ENCODE results near the gene FEZ2.

The FEZ2 gene

DNA sequence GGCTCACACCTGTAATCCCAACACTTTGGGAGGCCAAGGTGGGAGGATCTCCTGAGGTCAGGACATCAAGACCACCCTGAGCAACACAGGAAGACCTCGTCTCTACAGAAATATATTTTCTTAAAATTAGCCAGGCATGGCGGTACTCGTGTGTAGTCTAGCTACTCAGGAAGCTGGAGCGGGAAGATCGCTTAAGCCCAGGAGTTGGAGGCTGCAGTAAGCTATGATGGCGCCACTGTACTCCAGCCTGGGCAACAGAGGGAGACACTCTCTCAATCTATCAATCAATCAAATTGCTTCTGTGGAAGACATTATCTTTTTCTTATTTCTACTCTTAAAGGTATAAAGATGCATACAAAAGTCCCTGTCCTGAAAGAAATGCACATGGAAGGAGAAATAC is 11.3 kb downstream of the FEZ2 start:
- H3K4me1 ChIP-seq (ENCODE audit: insufficient read depth, low read length): no peaks in the 10 kb centered on the region
- H3K27ac ChIP-seq (ENCODE audit: low read depth, low read length): no peak overlapping the region
- H3K9me3 ChIP-seq (ENCODE audit: low read length): no peaks in the 10 kb centered on the region
- peaks cover 7% of the 10 kb centered on the region for H3K36me3 ChIP-seq (ENCODE audit: insufficient read depth, low read length)
- H3K4me3 ChIP-seq (ENCODE audit: low read depth in 1 of 2, low read length in 2 of 2): no peak overlapping the region
- H3K27me3 ChIP-seq (ENCODE audit: control insufficient read depth in 1 of 2, insufficient read depth in 2 of 2, low read length in 2 of 2): no peaks in the 10 kb centered on the region
- H3K9ac ChIP-seq (ENCODE audit: low read length): no peak overlapping the region

DNA sequence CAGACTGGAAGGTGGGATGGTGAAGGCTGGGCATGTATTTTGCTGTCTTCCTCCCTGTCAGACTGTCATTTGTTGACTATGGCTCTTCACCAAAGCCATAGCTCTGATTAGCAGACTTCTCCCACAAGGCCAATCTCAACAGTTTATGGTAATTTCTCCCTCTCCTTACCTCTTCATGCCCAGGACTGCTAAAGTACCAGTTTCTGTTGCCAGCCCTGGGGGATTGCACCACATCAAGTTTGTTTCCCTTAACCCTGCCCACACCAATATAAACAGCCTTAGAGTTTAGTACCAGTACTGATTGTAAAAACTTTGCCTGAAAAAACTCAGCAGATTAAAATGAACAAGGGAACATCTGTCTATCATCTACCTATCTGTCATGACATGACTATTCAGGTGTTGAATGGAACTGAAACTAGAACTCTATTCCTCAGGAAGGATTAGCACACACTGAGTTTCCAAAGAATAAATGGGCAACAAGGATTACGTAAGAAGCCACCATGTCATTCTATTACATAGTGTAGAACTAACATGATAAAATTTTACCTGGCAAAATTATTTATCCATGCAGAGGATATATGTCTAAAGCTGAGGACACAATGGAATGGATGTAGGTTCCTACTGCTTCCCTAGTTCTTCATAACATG is 13.7 kb downstream of the FEZ2 start:
- no peaks in the 10 kb centered on the region for H3K4me1 ChIP-seq (ENCODE audit: insufficient read depth, low read length)
- no peaks in the 10 kb centered on the region for H3K9me3 ChIP-seq (ENCODE audit: low read length)
- H3K36me3 ChIP-seq (ENCODE audit: insufficient read depth, low read length): peaks cover 17% of the 10 kb centered on the region
- H3K27ac ChIP-seq (ENCODE audit: low read depth, low read length): no peak overlapping the region
- H3K9ac ChIP-seq (ENCODE audit: low read length): no peak overlapping the region
- no peaks in the 10 kb centered on the region for H3K27me3 ChIP-seq (ENCODE audit: control insufficient read depth in 1 of 2, insufficient read depth in 2 of 2, low read length in 2 of 2)
- H3K4me3 ChIP-seq (ENCODE audit: low read depth in 1 of 2, low read length in 2 of 2): no peak overlapping the region

DNA sequence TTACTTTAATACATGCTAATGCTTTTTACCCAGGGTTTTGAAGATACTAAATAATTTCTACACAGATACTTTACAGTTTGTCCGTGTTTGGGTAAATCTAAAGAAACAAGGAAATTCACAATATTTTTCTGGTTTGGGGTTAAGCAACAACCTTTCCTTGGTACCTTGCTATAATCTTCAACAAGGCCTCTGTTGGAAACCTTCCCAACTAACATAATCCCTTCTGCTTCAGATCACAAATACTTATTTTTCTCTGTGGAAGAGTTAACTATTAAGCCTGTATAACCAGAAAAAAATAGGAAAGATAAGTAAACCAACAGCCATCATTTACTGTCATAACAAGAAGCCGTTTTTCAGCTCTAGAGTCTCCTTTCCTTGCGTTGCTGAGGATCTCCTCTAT is 15.0 kb downstream of the FEZ2 start:
- H3K9me3 ChIP-seq (ENCODE audit: low read length): no peaks in the 10 kb centered on the region
- H3K4me1 ChIP-seq (ENCODE audit: insufficient read depth, low read length): no peaks in the 10 kb centered on the region
- H3K4me3 ChIP-seq (ENCODE audit: low read depth in 1 of 2, low read length in 2 of 2): no peak overlapping the region
- no peak overlapping the region for H3K27ac ChIP-seq (ENCODE audit: low read depth, low read length)
- no peak overlapping the region for H3K9ac ChIP-seq (ENCODE audit: low read length)
- H3K27me3 ChIP-seq (ENCODE audit: control insufficient read depth in 1 of 2, insufficient read depth in 2 of 2, low read length in 2 of 2): no peaks in the 10 kb centered on the region
- peaks cover 29% of the 10 kb centered on the region for H3K36me3 ChIP-seq (ENCODE audit: insufficient read depth, low read length)

DNA sequence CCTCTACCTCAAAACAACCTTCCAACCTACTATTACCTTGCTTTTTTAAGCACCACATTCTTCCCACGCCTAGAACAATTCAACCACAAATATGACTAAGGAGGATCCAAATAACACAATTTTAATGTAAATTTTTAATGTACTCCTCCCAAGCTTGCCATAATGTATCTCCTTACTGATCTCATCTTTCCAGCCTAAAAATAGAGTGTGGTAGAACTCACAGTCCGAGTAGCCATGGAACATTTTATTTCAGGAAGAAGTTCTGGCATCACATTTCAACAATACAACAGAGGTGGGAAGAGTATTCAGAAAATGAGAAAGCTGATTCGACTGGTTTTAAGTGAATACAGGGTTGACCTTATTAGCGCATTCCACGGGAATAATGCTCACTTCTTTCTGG is 15.4 kb downstream of the FEZ2 start:
- H3K4me1 ChIP-seq (ENCODE audit: insufficient read depth, low read length): no peaks in the 10 kb centered on the region
- H3K36me3 ChIP-seq (ENCODE audit: insufficient read depth, low read length): peaks cover 33% of the 10 kb centered on the region
- no peaks in the 10 kb centered on the region for H3K27me3 ChIP-seq (ENCODE audit: control insufficient read depth in 1 of 2, insufficient read depth in 2 of 2, low read length in 2 of 2)
- H3K27ac ChIP-seq (ENCODE audit: low read depth, low read length): no peak overlapping the region
- H3K9ac ChIP-seq (ENCODE audit: low read length): no peak overlapping the region
- H3K9me3 ChIP-seq (ENCODE audit: low read length): no peaks in the 10 kb centered on the region
- no peak overlapping the region for H3K4me3 ChIP-seq (ENCODE audit: low read depth in 1 of 2, low read length in 2 of 2)

DNA sequence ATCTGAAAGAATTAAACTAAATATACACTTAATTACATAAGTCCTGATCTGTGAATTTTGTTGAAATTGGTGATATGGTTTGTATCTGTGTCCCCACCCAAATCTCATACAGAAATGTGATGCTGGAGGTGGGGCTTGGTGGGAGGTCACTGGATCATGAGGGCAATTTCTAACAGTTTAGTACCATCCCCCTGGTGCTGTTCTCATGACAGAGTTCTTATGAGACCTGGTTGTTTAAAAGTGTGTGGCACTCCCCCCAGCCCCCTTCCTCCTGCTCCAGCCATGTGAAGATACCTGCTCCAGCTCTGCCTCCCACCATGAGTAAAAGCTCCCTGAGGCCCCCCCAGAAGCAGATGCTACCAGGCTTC is 18.7 kb downstream of the FEZ2 start:
- Histone ChIP-seq H3K4me1 (ENCODE audit: insufficient read depth, low read length) (no peaks in the 10 kb centered on the region), H3K27me3 (ENCODE audit: control insufficient read depth in 1 of 2, insufficient read depth in 2 of 2, low read length in 2 of 2) (no peaks in the 10 kb centered on the region), H3K36me3 (ENCODE audit: insufficient read depth, low read length) (peaks cover 42% of the 10 kb centered on the region), H3K27ac (ENCODE audit: low read depth, low read length) (no peak overlapping the region), H3K4me3 (ENCODE audit: low read depth in 1 of 2, low read length in 2 of 2) (no peak overlapping the region), H3K9ac (ENCODE audit: low read length) (no peak overlapping the region), H3K9me3 (ENCODE audit: low read length) (no peaks in the 10 kb centered on the region)

DNA sequence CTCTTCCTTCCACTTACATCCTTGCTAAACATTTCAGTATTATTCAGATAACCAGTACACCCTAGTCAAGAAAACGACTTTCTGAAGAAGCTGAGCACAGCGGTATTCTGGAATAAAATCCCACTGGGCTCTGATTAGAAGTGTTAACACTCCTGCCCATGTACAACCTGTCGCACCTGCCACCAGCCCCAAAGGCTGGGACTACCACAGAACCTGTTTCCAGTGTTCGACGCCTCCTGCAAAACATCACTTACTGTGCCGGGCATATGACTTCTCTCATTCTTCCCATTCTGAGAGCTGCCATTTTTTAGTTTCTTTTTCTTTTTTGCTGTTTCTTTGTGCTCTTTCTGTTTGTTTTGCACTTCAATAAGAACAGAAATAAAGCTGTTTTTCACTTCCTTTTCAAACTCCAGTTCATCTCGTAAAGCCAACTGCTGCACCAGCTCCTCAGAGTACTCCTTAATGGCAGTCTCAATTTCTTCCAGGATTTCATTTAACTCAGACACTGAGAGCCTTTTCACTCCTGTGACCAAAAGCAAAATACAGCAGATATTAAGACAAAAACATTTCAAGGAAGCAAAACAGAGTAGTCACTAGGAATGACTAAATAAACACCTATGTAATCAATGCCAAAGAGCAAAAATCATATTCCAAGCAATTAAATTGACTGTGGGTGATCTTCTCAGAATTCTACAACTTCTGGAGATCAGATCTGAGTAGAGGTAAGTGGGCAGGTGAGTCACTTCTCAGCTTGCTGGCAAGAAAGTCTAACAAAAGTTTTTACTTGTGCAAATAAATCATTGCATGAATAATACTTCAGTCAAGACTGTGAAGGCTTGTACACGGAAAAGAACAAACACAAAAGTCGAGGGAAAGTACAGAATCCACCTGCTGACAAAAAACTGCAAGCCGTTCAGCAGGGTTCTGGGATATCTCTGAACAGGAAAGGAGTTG is 19.3 kb downstream of the FEZ2 start:
- H3K4me1 ChIP-seq (ENCODE audit: insufficient read depth, low read length): no peaks in the 10 kb centered on the region
- H3K9me3 ChIP-seq (ENCODE audit: low read length): no peaks in the 10 kb centered on the region
- H3K27me3 ChIP-seq (ENCODE audit: control insufficient read depth in 1 of 2, insufficient read depth in 2 of 2, low read length in 2 of 2): no peaks in the 10 kb centered on the region
- no peak overlapping the region for H3K4me3 ChIP-seq (ENCODE audit: low read depth in 1 of 2, low read length in 2 of 2)
- peaks cover 37% of the 10 kb centered on the region for H3K36me3 ChIP-seq (ENCODE audit: insufficient read depth, low read length)
- H3K27ac ChIP-seq (ENCODE audit: low read depth, low read length): no peak overlapping the region
- no peak overlapping the region for H3K9ac ChIP-seq (ENCODE audit: low read length)

DNA sequence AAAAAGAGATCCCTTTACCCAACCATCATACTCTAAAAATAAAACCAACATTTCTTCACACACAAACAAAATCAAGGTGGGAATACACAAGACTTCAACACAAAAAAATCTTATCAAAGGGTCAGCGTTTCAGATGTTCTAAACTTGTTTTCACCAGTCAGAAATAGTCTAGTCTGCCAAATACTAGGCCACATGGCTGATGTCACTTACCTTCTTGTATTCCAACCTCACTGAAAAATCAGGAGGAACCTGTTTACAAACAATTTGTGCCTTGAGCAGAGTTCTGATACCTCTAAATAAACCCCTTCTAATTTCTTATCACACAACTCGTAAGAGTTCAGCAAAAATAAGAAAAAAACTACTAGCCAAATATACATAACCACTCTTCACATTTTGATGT is 20.1 kb downstream of the FEZ2 start:
- Histone ChIP-seq H3K4me1 (ENCODE audit: insufficient read depth, low read length) (peaks cover under 1% of the 10 kb centered on the region), H3K4me3 (ENCODE audit: low read depth in 1 of 2, low read length in 2 of 2) (no peak overlapping the region), H3K9me3 (ENCODE audit: low read length) (no peaks in the 10 kb centered on the region), H3K27me3 (ENCODE audit: control insufficient read depth in 1 of 2, insufficient read depth in 2 of 2, low read length in 2 of 2) (no peaks in the 10 kb centered on the region), H3K27ac (ENCODE audit: low read depth, low read length) (no peak overlapping the region), H3K36me3 (ENCODE audit: insufficient read depth, low read length) (peaks cover 35% of the 10 kb centered on the region), H3K9ac (ENCODE audit: low read length) (no peak overlapping the region)

DNA sequence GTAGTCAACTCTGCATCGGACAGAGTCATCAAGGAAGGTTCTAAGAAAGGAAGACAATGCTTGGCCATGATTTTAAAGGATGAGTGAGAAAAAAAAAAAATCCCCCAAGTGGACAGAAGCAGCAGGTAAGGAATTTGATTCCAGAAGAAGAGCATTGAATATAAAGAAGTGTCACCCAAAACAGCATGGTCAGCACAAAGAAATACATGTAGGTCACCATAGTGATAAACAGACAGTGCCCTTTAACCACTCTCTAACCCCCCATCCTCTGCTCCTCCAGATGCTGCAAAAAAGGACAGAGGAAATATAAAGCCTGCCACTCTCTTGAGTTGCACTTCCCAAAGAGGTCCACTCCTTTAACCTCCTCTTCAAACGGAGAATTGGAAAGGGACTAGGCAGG is 23.4 kb downstream of the FEZ2 start:
- Histone ChIP-seq H3K27ac (ENCODE audit: low read depth, low read length) (no peak overlapping the region), H3K27me3 (ENCODE audit: control insufficient read depth in 1 of 2, insufficient read depth in 2 of 2, low read length in 2 of 2) (no peaks in the 10 kb centered on the region), H3K36me3 (ENCODE audit: insufficient read depth, low read length) (peaks cover 25% of the 10 kb centered on the region), H3K4me1 (ENCODE audit: insufficient read depth, low read length) (peaks cover 10% of the 10 kb centered on the region), H3K9ac (ENCODE audit: low read length) (no peak overlapping the region), H3K9me3 (ENCODE audit: low read length) (no peaks in the 10 kb centered on the region), H3K4me3 (ENCODE audit: low read depth in 1 of 2, low read length in 2 of 2) (no peak overlapping the region)

DNA sequence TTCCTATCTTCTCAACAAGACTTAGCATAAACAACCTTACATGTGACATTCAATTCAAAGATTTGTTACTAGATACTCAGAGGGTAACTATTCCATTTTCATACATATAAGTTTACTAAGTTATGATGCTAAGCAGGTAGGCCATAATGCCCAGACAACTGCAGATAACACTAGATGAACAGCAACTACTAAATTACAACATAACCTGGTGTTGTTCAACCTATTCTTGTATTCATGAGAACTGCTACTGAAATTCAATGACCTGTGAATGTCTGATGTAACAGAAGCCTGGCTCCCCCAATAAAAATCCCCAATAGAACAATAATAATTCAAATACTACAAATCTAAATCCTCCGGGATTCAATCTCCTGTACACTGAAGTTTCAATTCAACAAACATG is 24.8 kb downstream of the FEZ2 start:
- Histone ChIP-seq H3K4me1 (ENCODE audit: insufficient read depth, low read length) (peaks cover 10% of the 10 kb centered on the region), H3K9ac (ENCODE audit: low read length) (no peak overlapping the region), H3K36me3 (ENCODE audit: insufficient read depth, low read length) (peaks cover 14% of the 10 kb centered on the region), H3K27ac (ENCODE audit: low read depth, low read length) (no peak overlapping the region), H3K27me3 (ENCODE audit: control insufficient read depth in 1 of 2, insufficient read depth in 2 of 2, low read length in 2 of 2) (no peaks in the 10 kb centered on the region), H3K9me3 (ENCODE audit: low read length) (no peaks in the 10 kb centered on the region), H3K4me3 (ENCODE audit: low read depth in 1 of 2, low read length in 2 of 2) (no peak overlapping the region)

DNA sequence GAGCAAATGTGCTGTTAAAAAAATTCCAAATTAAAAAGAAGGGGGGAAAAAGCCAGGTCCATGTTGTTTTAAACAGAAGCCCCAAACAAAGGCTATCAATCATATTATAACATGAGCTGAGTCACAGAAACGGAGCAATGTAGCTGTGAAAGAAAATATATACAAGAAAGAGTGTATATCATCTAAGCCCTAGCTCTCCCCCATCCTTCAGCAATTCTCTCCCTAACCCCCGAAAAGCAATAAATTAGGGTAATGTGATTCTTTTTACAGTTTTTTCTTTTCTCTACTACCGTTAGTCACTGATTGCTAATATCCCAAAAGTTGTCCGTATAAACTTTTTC is 25.3 kb downstream of the FEZ2 start:
- Histone ChIP-seq H3K4me3 (ENCODE audit: low read depth in 1 of 2, low read length in 2 of 2) (no peak overlapping the region), H3K9me3 (ENCODE audit: low read length) (no peaks in the 10 kb centered on the region), H3K27ac (ENCODE audit: low read depth, low read length) (no peak overlapping the region), H3K4me1 (ENCODE audit: insufficient read depth, low read length) (peaks cover 10% of the 10 kb centered on the region), H3K27me3 (ENCODE audit: control insufficient read depth in 1 of 2, insufficient read depth in 2 of 2, low read length in 2 of 2) (no peaks in the 10 kb centered on the region), H3K36me3 (ENCODE audit: insufficient read depth, low read length) (peaks cover 10% of the 10 kb centered on the region), H3K9ac (ENCODE audit: low read length) (no peak overlapping the region)

DNA sequence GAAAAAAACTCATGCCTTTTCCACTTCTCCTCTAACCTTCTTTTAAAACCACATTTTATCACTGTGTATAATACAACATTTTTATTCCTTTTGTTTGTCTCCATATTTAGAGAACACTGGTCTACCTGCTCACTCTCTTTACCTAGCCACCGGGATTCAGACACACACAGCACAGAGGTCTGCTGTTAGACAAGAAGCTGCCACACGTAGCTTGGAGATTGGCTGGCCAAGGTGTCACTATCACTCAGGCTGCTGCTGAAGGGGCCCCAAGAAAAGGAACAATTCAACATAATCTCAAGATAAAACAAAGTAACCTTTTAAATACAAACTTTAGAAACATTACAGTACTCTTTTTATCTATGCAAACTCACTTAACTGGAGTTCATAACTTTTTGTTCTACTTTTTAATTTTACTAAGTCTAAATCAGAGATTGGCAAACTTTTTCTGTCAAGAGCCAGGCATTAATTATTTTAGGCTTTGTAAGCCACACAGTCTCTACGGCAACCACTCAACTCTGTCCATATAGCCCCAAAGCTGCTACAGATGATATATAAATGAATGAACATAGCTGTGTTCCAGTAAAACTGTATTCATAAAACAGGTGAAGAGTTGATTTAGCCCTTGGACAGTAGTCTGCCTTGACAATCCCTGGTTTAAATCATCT is 25.8 kb downstream of the FEZ2 start:
- Histone ChIP-seq H3K27me3 (ENCODE audit: control insufficient read depth in 1 of 2, insufficient read depth in 2 of 2, low read length in 2 of 2) (no peaks in the 10 kb centered on the region), H3K4me3 (ENCODE audit: low read depth in 1 of 2, low read length in 2 of 2) (no peak overlapping the region), H3K9me3 (ENCODE audit: low read length) (no peaks in the 10 kb centered on the region), H3K9ac (ENCODE audit: low read length) (no peak overlapping the region), H3K27ac (ENCODE audit: low read depth, low read length) (no peak overlapping the region), H3K4me1 (ENCODE audit: insufficient read depth, low read length) (peaks cover 10% of the 10 kb centered on the region), H3K36me3 (ENCODE audit: insufficient read depth, low read length) (peaks cover 5% of the 10 kb centered on the region)
